B cell (primary cell): ENCODE results near the gene CEP63. TPM values are rescaled to one million over a fixed set of nuclear protein-coding genes. Genes with fewer than 3 reads are reported as not detected.

Experiments
- ATAC-seq: fragments of 200-7000 bp; cut with Tn5 transposase; one replicate; pipeline ENCODE4 v1.10.0; 2021; ENCODE audit warnings: low read depth, mild to moderate bottlenecking, moderate number of reproducible peaks, moderate library complexity
- CTCF ChIA-PET: fragments of 350-600 bp; sonication (Branson Sonifier 250); formaldehyde crosslinking; loops from one replicate; lab custom pipeline; 2021; ENCODE audit warnings: antibody characterized with exemption, inconsistent platforms; lab: Charles Lee
- POLR2A ChIA-PET: fragments of 350-600 bp; sonication (Branson Sonifier 250); formaldehyde crosslinking; loops from one replicate; lab custom pipeline; 2021; ENCODE audit warnings: antibody characterized with exemption; lab: Charles Lee
- DNase-seq: peaks from one replicate; pipeline ENCODE4 v3.0.0; 2013
- H2AFZ ChIP-seq: 2 replicates; pipeline ENCODE4 v1.6.1; 2012; ENCODE audit warnings: mild to moderate bottlenecking, low read depth, low read length; ENCODE audit not compliant: insufficient read depth, poor library complexity, severe bottlenecking
- H3K27ac ChIP-seq, 2 donors: 1 replicate in 1 of 2; 2 replicates in 1 of 2; pipeline ENCODE4 v1.5.1; 2012 to 2013; ENCODE audit warnings: low read length in 2 of 2, mild to moderate bottlenecking in 2 of 2, moderate library complexity in 1 of 2
- H3K27me3 ChIP-seq, 4 experiments: fragments of 200-600 bp in 1 of 4; sonication (generic) in 1 of 4; replicated peaks in 1 of 4; 1 replicate in 2 of 4; 2 replicates in 2 of 4; pipeline versions ENCODE4 v1.6.1 to v1.7.0; 2013 to 2016; ENCODE audit warnings: low read length in 3 of 4, mild to moderate bottlenecking in 2 of 4, mixed read lengths in 1 of 4, moderate library complexity in 1 of 4; ENCODE audit not compliant: insufficient read depth in 4 of 4, control insufficient read depth in 3 of 4; ENCODE audit errors: control extremely low read depth in 1 of 4
- H3K36me3 ChIP-seq, 2 experiments: replicated peaks in 1 of 2; 1 replicate in 1 of 2; 2 replicates in 1 of 2; pipeline versions ENCODE4 v1.6.1 to v1.7.1; 2013; ENCODE audit warnings: low read length in 1 of 2; ENCODE audit not compliant: insufficient read depth in 2 of 2, control insufficient read depth in 1 of 2; ENCODE audit errors: control extremely low read depth in 1 of 2, extremely low read depth in 1 of 2
- H3K4me1 ChIP-seq, 2 donors: fragments of 200-600 bp in 1 of 2; sonication (generic) in 1 of 2; 1 replicate in 1 of 2; 2 replicates in 1 of 2; pipeline versions ENCODE4 v1.5.1 to v1.6.1; 2013 to 2017; ENCODE audit warnings: low read length in 2 of 2; ENCODE audit not compliant: control insufficient read depth in 2 of 2, insufficient read depth in 2 of 2
- H3K4me2 ChIP-seq: replicated peaks from 2 replicates; pipeline ENCODE3; 2012; ENCODE audit warnings: mild to moderate bottlenecking, low read depth, low read length; ENCODE audit not compliant: poor library complexity, severe bottlenecking
- H3K4me3 ChIP-seq, 5 experiments: fragments of 200-600 bp in 1 of 5; sonication (generic) in 1 of 5; 1 replicate in 3 of 5; 2 replicates in 2 of 5; pipeline versions ENCODE4 v1.5.1 to v1.7.0; 2011 to 2016; ENCODE audit warnings: low read length in 4 of 5, mild to moderate bottlenecking in 4 of 5, low read depth in 2 of 5, control low read depth in 1 of 5, moderate library complexity in 1 of 5; ENCODE audit not compliant: insufficient read depth in 1 of 5; ENCODE audit errors: control extremely low read depth in 1 of 5, extremely low read depth in 1 of 5
- H3K79me2 ChIP-seq: fragments of 200-600 bp; sonication (generic); one replicate; pipeline ENCODE4 v1.6.0; 2016; ENCODE audit warnings: low read length; ENCODE audit not compliant: control insufficient read depth, insufficient read depth
- H3K9ac ChIP-seq: fragments of 200-600 bp; sonication (generic); 2 replicates; pipeline ENCODE4 v1.6.1; 2017; ENCODE audit warnings: mild to moderate bottlenecking, low read length, moderate library complexity
- H3K9me3 ChIP-seq, 3 donors: one replicate each; pipeline versions ENCODE4 v1.6.1 to v1.7.1; 2013; ENCODE audit warnings: low read length in 2 of 3; ENCODE audit not compliant: control insufficient read depth in 2 of 3, insufficient read depth in 1 of 3; ENCODE audit errors: control extremely low read depth in 1 of 3
- H4K20me1 ChIP-seq: 2 replicates; pipeline ENCODE4 v1.6.0; 2012; ENCODE audit warnings: mild to moderate bottlenecking, low read length; ENCODE audit not compliant: insufficient read depth, control insufficient read depth, poor library complexity, severe bottlenecking
- H3K27ac Mint-ChIP-seq: one replicate; pipeline ENCODE4 v1.8.0; 2021; ENCODE audit warnings: mixed read lengths
- H3K27me3 Mint-ChIP-seq: one replicate; pipeline ENCODE4 v1.8.0; 2021; ENCODE audit warnings: mixed read lengths
- H3K4me1 Mint-ChIP-seq: one replicate; pipeline ENCODE4 v1.8.0; 2021; ENCODE audit warnings: mixed read lengths
- H3K4me3 Mint-ChIP-seq: one replicate; pipeline ENCODE4 v1.8.0; 2021; ENCODE audit warnings: mixed read lengths
- H3K9me3 Mint-ChIP-seq: one replicate; pipeline ENCODE4 v1.8.0; 2022; ENCODE audit warnings: mixed read lengths; ENCODE audit not compliant: insufficient read depth
- EZH2 ChIP-seq: IDR thresholded peaks from 2 replicates; pipeline ENCODE4 v1.6.1; 2012; ENCODE audit warnings: borderline replicate concordance, low read depth, mild to moderate bottlenecking, moderate library complexity, low read length; ENCODE audit not compliant: insufficient read depth, poor library complexity, severe bottlenecking
- WGBS: methylation state at CpG from one replicate; pipeline ENCODE4 v1.1.5; 2013; ENCODE audit warnings: missing lambda C conversion rate; ENCODE audit not compliant: insufficient coverage; 5-methylcytosine and 5-hydroxymethylcytosine counted together
- intact Hi-C: fragments of 100-400 bp; cut with micrococcal nuclease; formaldehyde crosslinking; loops from one replicate; pipeline ENCODE4 v1.10.0; 2022
- polyA plus RNA-seq: library from polyadenylated mRNA; depleted of rRNA; stranded (reverse); fragments of >200 nt; gene quantifications from 2 replicates; pipeline ENCODE4 v1.2.3, GENCODE V29; 2012
- total RNA-seq, 2 donors: library from RNA; stranded (reverse); fragments of 120-200 nt in 1 of 2; gene quantifications; 1 replicate in 1 of 2; 2 replicates in 1 of 2; pipeline versions ENCODE4 v1.2.3 to v1.2.4, GENCODE V29; 2013 to 2022
- TF ChIP-seq, protein P1 (sequence below): fragments of 200-600 bp; IDR thresholded peaks from one replicate; pipeline ENCODE4 v1.8.0; 2022; ENCODE audit warnings: antibody characterized with exemption, mild to moderate bottlenecking

CEP63 gene
- total and polyA plus RNA-seq, 2 donors (not counting 1 experiment from before 2014, with no cell fraction given) = 9.6 to 35.6 TPM

DNA sequence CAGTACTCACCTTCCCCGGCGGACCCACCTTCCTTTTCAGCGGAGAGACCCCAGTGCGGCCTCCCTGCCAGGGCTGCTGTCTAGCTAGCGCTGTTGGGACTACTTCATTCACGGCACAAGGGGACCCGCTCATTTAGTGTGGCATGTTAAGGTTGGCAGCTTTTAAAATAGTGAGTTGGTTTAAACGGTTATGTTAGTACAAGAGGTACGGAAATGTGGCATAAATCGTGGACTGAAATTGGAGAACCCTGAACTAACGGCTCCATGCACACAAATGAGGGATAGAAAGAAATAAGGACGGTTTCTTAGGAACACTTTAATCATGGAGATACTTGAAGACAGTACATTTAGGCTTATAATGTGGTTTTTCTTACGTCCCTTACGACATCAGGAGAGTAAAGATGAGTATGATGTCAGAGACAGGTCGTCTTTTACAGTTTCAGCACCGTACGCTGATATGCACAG is 752 bp downstream of the CEP63 start:
- peaks cover 45% of the 10 kb centered on the region for H3K4me1 Mint-ChIP-seq

GRCh38 chr3:134487406-134487805 is 1.5 kb downstream of the CEP63 start:
- Histone ChIP-seq H3K79me2 (peaks cover 65% of the 10 kb centered on the region), H3K4me1 (peaks cover 23 to 40% of the 10 kb centered on the region in 2 donors), H3K4me2 (peak overlapping the region; percentile 86), H3K9ac (peak overlapping the region; percentile 94), H3K27ac (peak overlapping the region; percentile 5 to 89), H4K20me1 (no peaks in the 10 kb centered on the region), H3K36me3 (peaks cover 0 to 7% of the 10 kb centered on the region in 2 experiments), H2AFZ (peak overlapping the region; percentile 89), H3K4me3 (peak overlapping the region in 3 of 5 experiments; percentile 74 to 98 (median 95)), H3K27me3 (no peaks in the 10 kb centered on the region), H3K9me3 (no peaks in the 10 kb centered on the region)
- no peak for ATAC-seq
- intact Hi-C loops = loop anchor here (5.0 kb wide), 3 partner anchors 680 to 1830 kb away; partner anchors contain the start of genes ACAD11, SRPRB and TOPBP1
- WGBS = 36% methylated on average over 3 of the region's 5 CpGs
- H3K4me3 Mint-ChIP-seq = peak overlapping the region; percentile 86
- POLR2A ChIA-PET = no interaction called here
- H3K9me3 Mint-ChIP-seq = no peaks in the 10 kb centered on the region
- peaks cover 45% of the 10 kb centered on the region for H3K4me1 Mint-ChIP-seq
- TF ChIP-seq EZH2 = no peak
- TF ChIP-seq, protein P1, sequence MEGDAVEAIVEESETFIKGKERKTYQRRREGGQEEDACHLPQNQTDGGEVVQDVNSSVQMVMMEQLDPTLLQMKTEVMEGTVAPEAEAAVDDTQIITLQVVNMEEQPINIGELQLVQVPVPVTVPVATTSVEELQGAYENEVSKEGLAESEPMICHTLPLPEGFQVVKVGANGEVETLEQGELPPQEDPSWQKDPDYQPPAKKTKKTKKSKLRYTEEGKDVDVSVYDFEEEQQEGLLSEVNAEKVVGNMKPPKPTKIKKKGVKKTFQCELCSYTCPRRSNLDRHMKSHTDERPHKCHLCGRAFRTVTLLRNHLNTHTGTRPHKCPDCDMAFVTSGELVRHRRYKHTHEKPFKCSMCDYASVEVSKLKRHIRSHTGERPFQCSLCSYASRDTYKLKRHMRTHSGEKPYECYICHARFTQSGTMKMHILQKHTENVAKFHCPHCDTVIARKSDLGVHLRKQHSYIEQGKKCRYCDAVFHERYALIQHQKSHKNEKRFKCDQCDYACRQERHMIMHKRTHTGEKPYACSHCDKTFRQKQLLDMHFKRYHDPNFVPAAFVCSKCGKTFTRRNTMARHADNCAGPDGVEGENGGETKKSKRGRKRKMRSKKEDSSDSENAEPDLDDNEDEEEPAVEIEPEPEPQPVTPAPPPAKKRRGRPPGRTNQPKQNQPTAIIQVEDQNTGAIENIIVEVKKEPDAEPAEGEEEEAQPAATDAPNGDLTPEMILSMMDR = no peak
- CTCF ChIA-PET = interaction anchor here (0.9 to 8.9 kb wide), 4 partner anchors 13 to 1761 kb away, joined by 3 to 91 read pairs (median 20); no protein-coding TSS in a partner anchor
- H3K27ac Mint-ChIP-seq = peak overlapping the region; percentile 82
- DNase-seq = peak; percentile 59
- H3K27me3 Mint-ChIP-seq = no peaks in the 10 kb centered on the region

More for the DNA sequence above, 752 bp downstream of the CEP63 start:
- Histone ChIP-seq H3K27ac (peak overlapping the region; percentile 78 to 89), H3K36me3 (peaks cover 0 to 15% of the 10 kb centered on the region in 2 experiments), H3K27me3 (no peaks in the 10 kb centered on the region), H3K4me2 (peak overlapping the region; percentile 86), H3K4me1 (peaks cover 23 to 40% of the 10 kb centered on the region in 2 donors), H3K79me2 (peaks cover 57% of the 10 kb centered on the region), H2AFZ (peak overlapping the region; percentile 89), H3K9me3 (no peaks in the 10 kb centered on the region), H4K20me1 (no peaks in the 10 kb centered on the region), H3K4me3 (peak overlapping the region; percentile 74 to 98 (median 95)), H3K9ac (peak overlapping the region; percentile 94)
- peak overlapping the region; percentile 100 for H3K4me3 Mint-ChIP-seq
- no peak for TF ChIP-seq EZH2
- TF ChIP-seq, protein P1 = no peak
- no peaks in the 10 kb centered on the region for H3K27me3 Mint-ChIP-seq
- POLR2A ChIA-PET = interaction anchor here (1.3 to 1.8 kb wide), 2 partner anchors 236 to 914 kb away, joined by 4 to 11 read pairs; partner anchors contain the start of genes CDV3 and RYK
- ATAC-seq (no peak), DNase-seq (no peak)
- CTCF ChIA-PET = interaction anchor here (0.5 to 8.9 kb wide), 5 partner anchors 8 to 274 kb away, joined by 3 to 91 read pairs (median 5); partner anchors contain the start of gene RYK
- intact Hi-C loops = loop anchor here (1.0 to 5.0 kb wide), 5 partner anchors 236 to 1829 kb away; partner anchors contain the start of genes ACAD11, NPHP3, RYK and SRPRB
- no peaks in the 10 kb centered on the region for H3K9me3 Mint-ChIP-seq
- under 1% methylated on average over 11 of the region's 17 CpGs for WGBS
- peak overlapping the region; percentile 100 for H3K27ac Mint-ChIP-seq
